ENCODE data around the gene SLC40A1.

SLC40A1 gene

GRCh38 chr2:189566046-189566445 lies 14.5 kb downstream of the SLC40A1 start:
- DNase-seq (ENCODE audit: low spot score), result no peak

GRCh38 chr2:189561371-189562038 lies 19.1 kb downstream of the SLC40A1 start:
- DNase-seq (ENCODE audit: low spot score), result no peak

GRCh38 chr2:189560273-189560586 lies 20.4 kb downstream of the SLC40A1 start:
- DNase-seq (ENCODE audit: low spot score), result no peak

- DNase-seq (ENCODE audit: low spot score), result no peak
Observed at GRCh38 chr2:189559579-189560272, 20.9 kb downstream of the SLC40A1 start.

- DNase-seq (ENCODE audit: low spot score), result no peak
Observed at GRCh38 chr2:189558516-189559272, 21.9 kb downstream of the SLC40A1 start.

- no peak for DNase-seq (ENCODE audit: low spot score)
Observed at GRCh38 chr2:189557373-189557772, 23.2 kb downstream of the SLC40A1 start.

- no peak for DNase-seq (ENCODE audit: low spot score)
Observed at GRCh38 chr2:189556526-189556925, 24.1 kb downstream of the SLC40A1 start.

- DNase-seq (ENCODE audit: low spot score), result no peak
Observed at GRCh38 chr2:189555232-189555631, 25.4 kb downstream of the SLC40A1 start.

- DNase-seq (ENCODE audit: low spot score), result no peak
Observed at GRCh38 chr2:189553504-189554088, 27.0 kb downstream of the SLC40A1 start.

GRCh38 chr2:189552991-189553404 lies 27.6 kb downstream of the SLC40A1 start:
- no peak for DNase-seq (ENCODE audit: low spot score)

- no peak for DNase-seq (ENCODE audit: low spot score)
Observed at GRCh38 chr2:189552334-189552990, 28.1 kb downstream of the SLC40A1 start.

- DNase-seq (ENCODE audit: low spot score), result no peak
Observed at GRCh38 chr2:189551808-189552207, 28.8 kb downstream of the SLC40A1 start.

- no peak for DNase-seq (ENCODE audit: low spot score)
Observed at GRCh38 chr2:189549449-189549832, 31.1 kb downstream of the SLC40A1 start.

- no peak for DNase-seq (ENCODE audit: low spot score)
Observed at GRCh38 chr2:189548666-189549448, 31.7 kb downstream of the SLC40A1 start.

- no peak for DNase-seq (ENCODE audit: low spot score)
Observed at GRCh38 chr2:189545418-189545817, 35.2 kb downstream of the SLC40A1 start.

- no peak for DNase-seq (ENCODE audit: low spot score)
Observed at GRCh38 chr2:189544318-189545042, 36.1 kb downstream of the SLC40A1 start.

- DNase-seq (ENCODE audit: low spot score), result no peak
Observed at GRCh38 chr2:189543367-189543766, 37.2 kb downstream of the SLC40A1 start.

- DNase-seq (ENCODE audit: low spot score), result no peak
Observed at GRCh38 chr2:189542145-189542882, 38.3 kb downstream of the SLC40A1 start.

- no peak for DNase-seq (ENCODE audit: low spot score)
Observed at GRCh38 chr2:189541591-189541990, 39.0 kb downstream of the SLC40A1 start.

GRCh38 chr2:189540551-189540950 lies 40.0 kb downstream of the SLC40A1 start:
- DNase-seq (ENCODE audit: low spot score), result no peak

Data from putamen (tissue), 1 donor.